Esophagus muscularis mucosa (tissue), 3 donors: ENCODE data around the gene COQ10B.

Experiments used
- POLR2A ChIP-seq: fragments of 450-650 bp; IDR thresholded peaks from one replicate; pipeline ENCODE4 v1.6.1; 2017; ENCODE audit warnings: antibody characterized with exemption, moderate library complexity, mild to moderate bottlenecking, low read depth
- POLR2AphosphoS5 ChIP-seq, 2 donors: sonication (generic); formaldehyde crosslinking; IDR thresholded peaks; one replicate each; pipeline ENCODE4 v1.6.1; 2017; ENCODE audit warnings: antibody characterized with exemption in 2 of 2
- TF ChIP-seq, protein P1 (sequence below), 3 experiments: fragments of 200-600 bp in 2 of 3; fragments of 450-650 bp in 1 of 3; sonication (generic) in 2 of 3; IDR thresholded peaks; one replicate each; pipeline ENCODE4 v1.5.1; 2017 to 2019; ENCODE audit warnings: antibody characterized with exemption in 3 of 3, mild to moderate bottlenecking in 2 of 3, moderate library complexity in 1 of 3

DNA sequence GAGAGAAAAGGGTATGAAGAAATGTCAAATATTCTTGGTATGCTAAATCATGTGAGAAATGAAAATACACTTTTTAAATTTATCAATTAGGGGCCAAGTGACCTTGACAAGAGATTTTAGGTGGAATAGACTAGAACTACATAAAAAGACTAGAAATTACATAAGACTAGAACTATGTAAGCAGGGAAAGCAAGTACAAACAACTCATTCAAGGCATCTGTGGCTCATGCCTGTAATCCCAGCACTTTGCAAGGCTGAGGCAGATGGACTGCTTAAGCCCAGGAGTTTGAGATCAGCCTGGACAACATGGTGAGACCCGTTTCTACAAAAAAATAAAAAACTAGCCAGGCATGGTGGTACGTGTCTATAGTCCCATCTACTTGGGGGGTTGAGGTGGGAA is 38.8 kb upstream of the COQ10B start:
- TF ChIP-seq, protein P1, sequence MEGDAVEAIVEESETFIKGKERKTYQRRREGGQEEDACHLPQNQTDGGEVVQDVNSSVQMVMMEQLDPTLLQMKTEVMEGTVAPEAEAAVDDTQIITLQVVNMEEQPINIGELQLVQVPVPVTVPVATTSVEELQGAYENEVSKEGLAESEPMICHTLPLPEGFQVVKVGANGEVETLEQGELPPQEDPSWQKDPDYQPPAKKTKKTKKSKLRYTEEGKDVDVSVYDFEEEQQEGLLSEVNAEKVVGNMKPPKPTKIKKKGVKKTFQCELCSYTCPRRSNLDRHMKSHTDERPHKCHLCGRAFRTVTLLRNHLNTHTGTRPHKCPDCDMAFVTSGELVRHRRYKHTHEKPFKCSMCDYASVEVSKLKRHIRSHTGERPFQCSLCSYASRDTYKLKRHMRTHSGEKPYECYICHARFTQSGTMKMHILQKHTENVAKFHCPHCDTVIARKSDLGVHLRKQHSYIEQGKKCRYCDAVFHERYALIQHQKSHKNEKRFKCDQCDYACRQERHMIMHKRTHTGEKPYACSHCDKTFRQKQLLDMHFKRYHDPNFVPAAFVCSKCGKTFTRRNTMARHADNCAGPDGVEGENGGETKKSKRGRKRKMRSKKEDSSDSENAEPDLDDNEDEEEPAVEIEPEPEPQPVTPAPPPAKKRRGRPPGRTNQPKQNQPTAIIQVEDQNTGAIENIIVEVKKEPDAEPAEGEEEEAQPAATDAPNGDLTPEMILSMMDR (IDR thresholded peaks at IDR 0.05): no peak
- no peak for TF ChIP-seq POLR2A
- no peak for TF ChIP-seq POLR2AphosphoS5 (IDR thresholded peaks at IDR 0.05)
